NCI-H1417 treated with DMSO at 0.1 percent for 48 hours (cell line): ENCODE results near the gene CHST12.
"Not testable (repeated sequence)": the region's sequence is repeated elsewhere in the genome, so short reads cannot be mapped to it uniquely, and the experiment has no call there.

Experiments
- DNase-seq: peaks from one replicate; lab custom pipeline; 2025; lab: John Stamatoyannopoulos, UW

CHST12 gene

DNA sequence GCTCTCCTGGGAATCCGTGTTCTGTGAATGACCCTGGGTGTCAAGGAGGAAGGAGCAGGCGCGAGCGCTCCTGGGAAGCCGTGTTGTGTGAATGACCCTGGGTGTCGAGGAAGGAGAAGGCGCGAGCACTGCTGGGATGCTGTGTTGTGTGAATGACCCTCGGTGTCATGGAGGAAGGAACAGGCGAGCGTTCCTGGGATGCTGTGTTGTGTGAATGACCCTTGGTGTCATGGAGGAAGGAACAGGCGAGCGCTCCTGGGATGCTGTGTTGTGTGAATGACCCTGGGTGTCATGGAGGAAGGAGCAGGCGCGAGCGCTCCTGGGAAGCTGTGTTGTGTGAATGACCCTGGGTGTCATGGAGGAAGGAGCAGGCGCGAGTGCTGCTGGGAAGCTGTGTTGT lies 25.3 kb upstream of the CHST12 start:
- DNase-seq = not testable (repeated sequence)

DNA sequence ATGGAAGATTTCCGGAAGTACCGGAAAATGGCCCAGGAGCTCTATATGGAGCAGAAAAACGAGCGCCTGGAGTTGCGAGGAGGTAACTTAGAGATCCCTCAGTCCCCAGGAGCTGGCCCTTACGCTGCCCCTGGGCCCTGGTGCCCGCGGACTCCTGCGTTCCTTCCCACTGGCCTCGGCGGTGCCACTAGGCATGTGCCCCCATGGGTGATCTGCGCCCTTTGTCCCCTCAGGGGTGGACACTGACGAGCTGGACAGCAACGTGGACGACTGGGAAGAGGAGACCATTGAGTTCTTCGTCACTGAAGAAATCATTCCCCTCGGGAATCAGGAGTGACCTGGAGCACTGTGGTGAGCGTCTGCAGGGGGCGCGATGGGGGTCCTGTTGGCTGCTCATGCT lies 24.2 kb upstream of the CHST12 start:
- DNase-seq = no peak

DNA sequence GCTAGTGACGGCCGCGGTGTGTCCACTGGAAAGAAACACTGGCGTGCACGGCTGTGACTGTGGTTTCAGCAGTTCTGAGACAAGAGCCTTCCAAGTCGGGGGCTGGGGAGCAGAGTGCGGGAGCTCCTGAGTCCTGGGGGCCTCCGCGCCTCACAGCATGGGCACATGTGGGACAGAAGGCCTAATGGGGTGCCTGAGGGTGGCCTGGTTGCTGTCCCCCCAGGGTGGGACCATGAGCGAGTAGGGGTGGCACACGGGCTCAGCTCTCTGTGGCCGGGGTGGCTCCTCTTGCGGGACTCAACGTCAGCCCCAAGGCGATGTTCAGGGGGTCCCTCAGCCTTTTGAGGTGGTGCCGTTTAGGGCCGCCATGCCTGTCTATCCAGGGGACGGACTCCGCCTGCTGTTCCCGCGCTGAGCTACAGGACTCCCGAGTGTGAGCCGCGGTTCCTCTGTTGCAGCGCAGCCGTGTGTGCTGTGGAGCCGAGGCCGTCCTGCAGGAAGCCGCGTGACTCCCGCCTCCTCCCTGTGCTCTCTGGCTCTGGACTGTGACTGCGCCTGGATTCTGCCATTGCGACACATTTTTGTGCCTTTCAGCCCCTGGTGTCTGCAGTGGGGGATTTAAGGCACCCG lies 23.5 kb upstream of the CHST12 start:
- no peak for DNase-seq

DNA sequence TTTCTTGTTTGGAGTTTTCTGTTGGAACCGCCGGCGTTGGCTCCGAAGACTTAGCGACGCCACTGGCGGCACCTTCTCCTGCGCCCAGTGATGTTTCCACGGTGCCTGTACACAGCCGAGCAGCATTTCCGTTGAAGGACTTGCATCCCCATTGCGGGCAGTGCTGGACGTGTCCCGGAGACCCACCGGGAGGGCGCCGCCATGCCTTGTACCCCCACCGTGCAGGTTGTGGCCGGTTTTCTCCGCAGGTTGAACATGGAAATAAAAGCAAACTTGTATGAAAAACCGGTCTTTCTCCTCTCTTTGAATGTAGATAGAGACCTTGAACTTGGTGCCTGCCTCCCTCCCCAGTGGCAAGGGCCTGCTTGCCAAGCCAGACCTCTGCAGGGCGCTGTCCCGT lies 22.9 kb upstream of the CHST12 start:
- no peak for DNase-seq

DNA sequence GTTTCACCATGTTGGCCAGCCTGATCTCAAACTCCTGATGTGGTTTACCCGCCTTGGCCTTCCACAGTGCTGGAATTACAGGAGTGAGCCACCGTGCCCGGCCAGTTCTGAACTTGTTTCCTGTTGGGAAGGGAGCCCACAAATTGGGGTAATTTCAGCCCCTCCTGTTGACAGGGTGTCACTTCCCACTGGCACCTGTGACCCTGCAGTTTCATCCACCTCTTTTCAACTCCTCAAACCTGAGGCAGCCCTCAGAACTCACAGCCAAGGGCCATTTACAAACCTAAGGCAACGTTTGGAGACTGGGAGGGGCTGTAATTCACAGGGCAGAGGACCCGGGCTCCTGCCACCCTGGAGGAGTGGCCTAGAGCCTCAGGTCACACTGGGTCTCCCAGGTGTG lies 22.2 kb upstream of the CHST12 start:
- no peak for DNase-seq

DNA sequence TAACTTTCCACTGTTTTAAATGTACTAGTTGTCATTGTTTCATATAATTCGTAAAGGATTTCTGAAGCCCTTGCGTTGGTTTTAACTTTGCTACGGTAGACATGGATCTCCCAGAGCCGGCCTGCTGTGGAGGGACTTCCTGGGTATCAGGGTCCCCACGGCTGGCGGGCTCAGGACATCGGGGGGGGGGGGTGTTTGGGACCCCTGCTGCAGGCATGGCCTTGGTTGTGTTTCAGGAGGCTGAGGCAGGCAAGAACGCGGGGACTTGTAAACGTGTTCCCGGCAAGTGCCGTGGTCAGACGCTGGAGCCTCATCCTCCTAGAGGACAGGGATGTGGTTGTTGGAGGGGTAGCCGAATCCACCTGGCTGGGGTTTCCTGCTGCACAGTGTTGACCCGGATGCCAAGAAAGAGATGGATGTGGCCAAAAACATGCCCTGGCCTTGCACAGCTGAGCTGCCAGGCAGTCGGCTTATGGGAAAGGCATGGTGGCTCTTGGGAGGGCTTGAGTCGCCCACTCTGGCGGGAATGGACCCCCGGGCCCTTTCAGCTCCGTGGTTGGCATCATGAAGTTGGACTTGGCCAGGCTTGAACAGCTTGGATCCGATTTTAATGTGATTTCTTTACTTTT lies 21.4 kb upstream of the CHST12 start:
- no peak for DNase-seq

DNA sequence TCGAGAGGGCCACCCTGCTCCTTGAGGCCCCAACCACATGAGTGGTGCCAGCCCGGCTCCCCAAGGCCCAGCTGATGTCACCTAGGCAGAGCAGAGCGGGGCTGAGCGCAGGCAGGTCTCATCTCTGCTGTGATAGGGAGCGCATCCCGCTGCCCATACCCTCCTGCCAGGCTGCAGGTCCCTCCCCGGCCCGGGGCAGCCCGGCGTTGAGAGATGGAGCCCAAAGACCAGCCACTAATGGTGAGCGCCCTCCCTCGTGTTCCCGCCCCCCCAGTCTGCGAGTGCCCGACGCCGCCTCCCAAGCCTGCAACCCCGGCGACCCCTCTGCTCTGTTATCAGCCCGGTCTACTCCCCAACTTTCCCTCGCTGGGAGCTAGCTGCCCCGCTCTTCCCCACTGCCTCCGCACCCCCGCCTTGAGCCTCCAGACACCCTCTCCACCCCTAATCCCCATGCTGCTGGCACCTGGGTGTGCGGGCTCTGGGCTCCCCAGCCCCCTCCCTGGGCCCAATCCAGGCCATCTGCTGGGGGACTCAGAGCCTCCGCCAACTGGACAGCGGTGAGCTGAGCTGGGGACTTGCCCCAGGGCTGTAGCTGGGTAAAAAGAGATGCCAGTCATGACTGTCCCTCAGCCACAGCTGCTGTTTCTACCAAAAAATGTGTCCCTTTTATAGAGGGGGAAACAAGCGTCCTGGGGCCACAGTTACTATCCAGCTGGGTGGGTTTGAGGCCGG lies 19.7 kb upstream of the CHST12 start:
- no peak for DNase-seq

DNA sequence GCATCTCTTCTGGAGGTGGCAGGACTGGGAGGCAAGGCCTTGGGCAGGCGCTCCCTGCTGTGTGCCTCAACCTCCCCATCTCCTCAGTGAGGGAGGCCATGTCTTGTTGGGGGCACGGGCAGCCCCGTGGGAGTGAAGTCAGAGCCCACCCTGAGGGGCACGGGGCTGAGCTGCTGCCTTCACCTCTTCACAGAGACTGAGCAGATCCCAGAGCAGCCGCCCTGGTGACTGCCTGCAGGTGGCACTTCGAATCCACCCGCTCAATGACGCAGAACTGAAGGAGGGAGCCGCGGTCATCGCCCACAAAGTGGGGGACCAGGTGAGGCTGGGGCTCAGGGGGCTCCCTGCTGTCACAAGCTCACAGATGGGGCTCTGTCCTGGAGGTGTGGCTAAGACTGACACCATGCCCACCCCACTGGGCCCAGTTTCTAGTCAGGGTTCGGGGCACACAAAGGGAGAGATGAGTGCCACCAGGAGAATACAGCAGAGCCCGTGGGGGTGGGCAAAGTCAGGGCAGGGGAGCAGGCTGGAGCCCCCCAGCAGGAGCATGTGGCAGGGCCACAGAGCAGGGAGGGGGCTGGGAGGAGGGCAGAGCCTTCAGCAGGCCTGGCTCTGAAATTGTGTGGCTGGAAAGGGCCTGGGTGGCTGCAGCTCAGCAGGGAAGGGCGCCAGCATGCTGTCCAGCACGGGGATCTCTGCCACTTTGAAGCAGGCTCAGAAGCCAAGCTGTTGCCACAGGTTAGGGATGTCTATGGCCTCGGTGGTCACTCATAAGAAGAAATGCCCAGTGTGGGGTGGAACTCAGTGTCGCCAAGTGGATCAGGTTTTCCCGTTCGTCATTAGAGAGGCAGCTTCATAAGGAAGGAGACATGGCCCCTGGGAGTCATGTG lies 18.8 kb upstream of the CHST12 start:
- DNase-seq = no peak

DNA sequence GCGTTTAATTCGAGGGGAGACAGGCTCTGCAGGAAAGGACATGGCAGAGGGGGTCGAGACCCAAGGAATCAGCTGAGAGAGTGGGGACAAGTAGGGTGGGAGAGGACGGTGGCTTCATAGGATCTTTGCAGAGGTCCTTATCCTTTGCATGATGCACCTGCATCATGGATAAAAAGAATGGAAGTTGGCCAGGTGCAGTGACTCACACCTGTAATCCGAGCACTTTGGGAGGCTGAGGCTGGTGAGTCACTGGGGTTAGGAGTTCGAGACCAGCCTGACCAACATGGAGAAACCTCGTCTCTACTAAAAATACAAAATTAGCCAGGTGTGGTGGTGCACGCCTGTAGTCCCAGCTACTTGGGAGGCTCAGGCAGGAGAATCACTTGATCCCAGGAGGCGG lies 17.3 kb upstream of the CHST12 start:
- not testable (repeated sequence) for DNase-seq

DNA sequence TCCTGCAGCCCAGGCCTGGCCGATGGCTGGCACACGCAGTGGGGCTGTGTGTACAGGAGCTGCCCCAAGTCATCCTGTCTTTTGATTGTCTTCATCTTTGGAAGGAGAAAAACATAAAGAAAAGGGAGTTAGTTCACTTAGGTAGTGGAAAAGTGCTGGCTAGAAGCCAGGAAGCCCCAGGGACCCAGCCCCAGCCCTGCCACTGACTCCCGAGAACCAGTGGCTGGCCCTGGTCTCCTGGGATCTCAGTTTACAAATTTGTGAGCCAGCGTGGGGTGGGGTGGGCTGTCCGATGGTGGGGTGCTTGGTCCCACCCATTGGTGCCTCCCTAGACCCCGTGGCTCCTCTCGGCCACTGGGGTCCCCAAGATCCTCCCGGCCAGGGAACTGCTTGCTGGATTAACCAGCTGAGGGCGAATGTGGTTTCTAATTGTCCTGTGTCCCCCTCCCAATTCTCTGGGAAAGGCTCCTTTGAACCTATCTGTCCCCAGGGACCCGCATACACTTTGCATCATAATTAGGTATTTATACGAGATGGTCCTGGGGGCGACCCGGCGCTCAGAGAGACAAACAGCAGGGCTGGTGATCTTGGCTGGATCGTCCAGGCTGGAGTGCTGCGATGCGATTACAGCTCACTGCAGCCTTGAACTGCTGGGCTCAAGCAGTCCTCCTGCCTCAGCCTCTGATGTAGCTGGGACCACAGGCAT lies 16.3 kb upstream of the CHST12 start:
- DNase-seq = no peak

DNA sequence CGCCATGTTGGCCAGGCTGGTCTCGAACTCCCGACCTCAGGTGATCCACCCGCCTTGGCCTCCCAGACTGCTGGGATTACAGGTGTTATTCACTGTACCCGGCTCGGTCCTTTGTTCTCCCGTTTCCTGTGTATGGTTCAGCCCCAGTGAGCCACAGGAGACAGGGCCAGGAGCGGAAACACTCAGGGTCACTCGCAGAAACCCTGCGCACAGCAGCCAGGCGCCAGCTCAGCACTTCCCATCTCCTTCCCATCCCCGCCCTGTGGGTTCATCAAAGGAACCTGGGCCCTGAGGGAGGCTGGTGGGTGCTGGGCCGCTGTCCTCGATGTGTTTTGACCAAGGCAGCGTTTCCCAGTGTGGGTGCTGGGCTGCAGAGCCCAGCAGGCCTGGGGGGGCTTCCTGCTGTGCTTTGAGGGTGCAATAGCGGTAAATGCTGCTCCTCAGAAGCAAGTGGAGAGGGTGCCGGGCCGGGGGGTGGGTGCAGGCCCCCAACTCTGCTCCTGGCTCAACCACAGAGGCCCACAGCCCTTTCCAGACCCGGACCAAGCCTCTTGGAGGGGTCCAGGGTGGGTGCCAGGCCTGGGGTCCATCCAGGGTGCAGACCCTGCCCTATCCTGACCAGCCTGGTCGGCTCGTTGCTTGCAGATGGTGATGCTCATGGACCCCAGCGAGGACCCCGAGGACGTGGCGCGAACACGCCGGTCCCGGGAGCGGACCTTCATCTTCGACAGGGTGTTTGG lies 15.3 kb upstream of the CHST12 start:
- no peak for DNase-seq

DNA sequence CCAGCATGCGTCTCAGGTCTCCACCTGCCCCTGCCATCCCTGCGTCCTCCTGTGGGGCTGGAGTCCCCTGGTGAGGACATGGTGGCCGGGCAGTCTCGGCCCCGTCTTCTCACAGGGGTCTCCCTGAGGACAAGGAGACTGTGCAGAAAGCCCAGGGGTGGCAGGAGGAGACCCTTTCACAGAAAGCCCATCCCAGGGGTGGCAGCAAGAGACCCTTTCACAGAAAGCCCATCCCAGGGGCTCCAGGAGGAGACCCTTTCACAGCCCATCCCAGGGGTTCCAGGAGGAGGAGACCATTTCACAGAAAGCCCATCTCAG lies 14.8 kb upstream of the CHST12 start:
- DNase-seq = no peak

DNA sequence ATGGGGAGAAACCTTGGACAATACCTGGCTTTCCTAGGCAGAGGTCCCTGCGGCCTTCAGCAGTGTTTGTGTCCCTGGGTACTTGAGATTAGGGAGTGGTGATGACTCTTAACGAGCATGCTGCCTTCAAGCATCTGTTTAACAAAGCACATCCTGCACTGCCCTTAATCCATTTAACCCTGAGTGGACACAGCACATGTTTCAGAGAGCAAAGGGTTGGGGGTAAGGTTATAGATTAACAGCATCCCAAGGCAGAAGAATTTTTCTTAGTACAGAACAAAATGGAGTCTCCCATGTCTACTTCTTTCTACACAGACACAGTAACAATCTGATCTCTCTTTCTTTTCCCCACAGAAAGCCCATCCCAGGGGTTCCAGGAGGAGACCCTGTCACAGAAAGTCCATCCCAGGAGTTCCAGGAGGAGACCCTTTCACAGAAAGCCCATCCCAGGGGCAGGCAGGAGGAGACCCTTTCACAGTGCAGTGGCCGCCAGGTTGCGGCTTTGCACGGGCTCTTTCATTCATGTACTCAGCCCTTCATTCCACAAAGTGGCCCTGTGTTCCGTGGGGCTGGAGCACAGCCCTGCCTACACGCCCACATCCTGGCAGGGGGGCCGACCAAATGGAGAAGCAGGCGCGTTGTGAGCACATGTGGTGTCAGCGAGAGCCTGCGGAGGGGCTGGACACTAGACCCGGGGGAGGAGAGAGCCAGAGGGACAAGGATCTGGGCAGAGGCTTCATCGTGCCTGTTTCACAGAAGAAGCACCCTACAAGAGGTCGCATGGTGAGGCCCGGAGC lies 13.2 kb upstream of the CHST12 start:
- not testable (repeated sequence) for DNase-seq

DNA sequence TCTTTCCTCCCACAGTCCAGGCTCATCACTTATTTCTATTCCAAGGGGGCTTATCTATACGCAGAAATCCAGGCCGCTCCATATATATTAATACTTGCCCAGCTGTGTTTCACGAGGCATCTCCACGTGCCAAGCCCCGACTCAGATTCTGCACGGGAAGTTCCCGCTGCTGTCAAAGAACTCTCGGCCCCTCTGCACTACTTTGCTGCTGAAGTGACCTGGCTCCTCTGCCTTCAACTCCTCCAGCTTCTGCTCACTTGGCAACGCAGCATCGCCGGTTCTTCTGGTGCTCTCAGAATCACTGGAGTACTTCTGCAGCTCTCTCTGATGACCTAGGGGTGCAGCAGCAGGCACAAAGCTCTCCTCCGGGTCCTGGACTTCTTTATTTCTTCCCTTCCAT lies 9.7 kb upstream of the CHST12 start:
- no peak for DNase-seq

DNA sequence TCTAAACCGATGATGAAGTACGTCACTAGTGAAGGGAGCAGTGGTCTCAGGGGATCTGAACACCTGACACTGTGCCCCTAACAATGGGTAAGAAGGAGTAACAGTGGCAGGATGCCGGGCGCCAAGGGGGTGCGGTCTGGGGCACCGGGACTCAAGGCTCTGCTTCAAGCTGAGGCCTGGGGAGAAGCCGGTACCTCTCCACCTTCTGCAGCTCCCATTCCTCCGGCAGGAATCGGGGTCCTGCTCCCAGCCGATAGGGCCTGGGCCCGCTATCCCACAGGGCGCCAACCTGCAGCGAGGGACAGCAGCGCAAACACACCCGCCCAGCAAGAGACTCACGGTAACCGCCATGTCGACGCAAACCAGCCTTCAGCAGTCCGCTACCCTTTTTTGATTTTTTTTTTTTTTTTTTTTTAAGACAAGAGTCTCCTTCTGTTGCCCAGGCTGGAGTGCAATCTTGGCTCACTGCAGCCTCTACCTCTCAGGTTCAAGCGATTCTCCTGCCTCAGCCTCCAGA lies 8.8 kb upstream of the CHST12 start:
- no peak for DNase-seq

DNA sequence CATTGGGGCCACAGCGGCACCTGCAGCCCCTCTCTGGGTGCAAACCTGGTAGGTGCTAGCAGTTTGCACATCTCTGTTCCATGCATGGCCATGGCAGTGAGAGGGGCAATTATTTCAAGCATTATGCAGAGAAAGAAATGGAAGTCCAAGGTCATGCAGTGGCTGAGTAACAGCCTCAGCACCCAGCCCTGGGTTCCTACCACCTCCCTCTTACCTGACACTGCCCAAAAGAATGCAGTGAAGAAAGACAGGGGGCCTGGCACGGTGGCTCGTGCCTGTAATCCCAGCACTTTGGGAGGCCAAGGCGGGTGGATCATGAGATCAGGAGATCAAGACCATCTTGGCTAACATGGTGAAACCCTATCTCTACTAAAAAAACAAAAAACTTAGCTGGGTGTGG lies 4.9 kb upstream of the CHST12 start:
- DNase-seq = no peak

DNA sequence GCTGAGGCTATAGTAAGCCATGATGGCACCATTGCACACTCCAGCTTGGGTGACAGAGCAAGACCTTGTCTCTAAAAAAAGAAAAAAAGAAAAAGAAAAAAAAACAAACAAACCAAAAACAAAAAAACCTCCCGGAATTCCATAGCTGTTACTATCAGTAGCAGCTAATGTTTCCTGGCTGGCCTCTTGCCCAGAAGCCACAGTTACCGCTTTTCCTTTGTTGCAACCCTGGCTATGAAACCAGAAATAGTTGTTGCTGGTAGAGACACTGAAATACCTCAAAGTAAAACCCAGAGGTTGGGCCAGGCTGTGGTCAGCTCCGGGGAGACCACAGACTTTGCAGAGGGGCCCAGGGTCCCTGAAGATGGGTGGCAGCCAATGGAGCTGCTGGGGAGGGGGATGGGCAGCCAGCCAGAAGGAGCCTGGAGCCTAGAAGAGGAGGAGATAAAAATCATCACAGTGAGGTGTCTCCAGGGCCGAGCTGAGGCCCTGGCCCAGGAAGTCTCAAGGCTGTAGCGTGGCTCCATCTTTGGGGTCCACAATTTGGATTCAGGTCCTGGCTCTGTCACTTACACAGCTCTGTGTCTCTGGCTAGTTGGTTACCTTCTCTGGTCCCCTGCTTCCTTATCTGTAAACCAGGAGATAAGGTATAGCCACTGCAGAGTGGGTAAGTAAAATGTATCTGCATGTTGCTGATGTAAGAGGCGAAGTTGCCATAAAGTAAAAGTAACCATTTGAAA lies 3.4 kb upstream of the CHST12 start:
- DNase-seq = no peak

DNA sequence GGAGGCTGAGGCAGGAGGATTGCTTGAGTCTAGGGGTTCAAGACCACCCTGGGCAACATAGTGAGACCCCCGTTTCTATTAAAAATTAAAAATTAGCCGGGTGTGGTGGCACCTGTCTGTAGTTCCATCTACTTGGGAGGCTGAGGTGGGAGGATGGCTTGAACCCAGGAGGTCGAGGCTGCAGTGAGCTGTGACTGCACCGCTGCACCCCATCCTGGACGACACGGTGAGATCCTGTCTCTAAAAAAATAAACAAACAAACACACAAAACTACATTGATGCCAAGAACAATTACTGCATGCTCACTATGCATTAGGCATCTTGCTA lies 761 bp upstream of the CHST12 start:
- DNase-seq = no peak

DNA sequence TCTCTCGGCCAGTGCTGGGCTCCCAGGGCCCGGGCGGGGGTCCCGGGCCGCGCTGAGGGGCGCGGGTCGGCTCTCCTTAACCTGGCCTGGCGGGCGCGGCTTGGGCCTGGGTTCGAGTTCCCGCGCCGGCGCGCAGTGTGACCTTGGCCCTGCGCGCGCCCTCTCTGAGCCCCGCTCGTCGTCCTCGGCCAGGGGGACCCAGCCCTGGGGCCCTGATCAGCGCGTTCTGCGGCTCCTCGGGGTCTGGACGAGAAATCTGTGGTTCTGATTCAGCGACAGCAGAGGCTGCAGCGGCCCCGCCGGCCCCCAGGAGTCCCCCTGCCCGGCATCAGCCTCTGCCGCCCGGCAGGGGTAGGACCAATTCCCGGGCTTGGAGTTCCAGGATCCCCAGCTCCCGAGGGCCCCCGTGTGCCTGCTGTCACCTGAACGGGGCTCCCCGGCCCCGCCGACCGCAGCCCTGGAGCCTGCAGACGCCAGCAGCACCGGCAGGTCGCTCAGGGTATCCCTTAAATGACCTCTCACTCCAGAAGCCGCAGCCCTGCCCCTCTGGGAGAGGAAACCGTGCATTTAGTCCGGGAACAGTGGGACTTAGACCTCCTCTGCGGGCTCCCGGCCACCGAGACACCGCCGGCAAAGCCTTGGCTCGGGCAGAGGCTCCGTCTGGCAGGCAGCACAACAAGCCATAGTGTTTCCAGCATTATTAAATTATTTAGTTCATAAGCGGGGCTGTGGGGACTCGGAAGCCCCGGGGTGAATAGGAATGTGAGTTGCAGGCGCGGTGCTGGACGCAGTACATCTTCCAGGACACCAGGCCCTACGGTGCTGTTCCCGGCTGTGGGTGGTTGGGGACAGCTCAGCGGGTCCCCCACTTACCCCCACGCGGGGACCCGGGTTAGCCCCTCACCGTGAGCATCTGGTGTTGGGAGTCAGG lies 572 bp downstream of the CHST12 start:
- no peak for DNase-seq
